NCI-H748 (cell line): ENCODE measurements around the gene SMIM3.

ENCODE experiments used
- DNase-seq: peaks from one replicate; lab custom pipeline; 2025; ENCODE audit not compliant: unreplicated experiment; lab: John Stamatoyannopoulos, UW

SMIM3 gene

GRCh38 chr5:150765011-150765798 is 13.4 kb upstream of the SMIM3 start:
- DNase-seq = no peak

GRCh38 chr5:150765799-150766169 is 12.8 kb upstream of the SMIM3 start:
- no peak for DNase-seq

GRCh38 chr5:150766251-150766650 is 12.3 kb upstream of the SMIM3 start:
- no peak for DNase-seq

- DNase-seq = no peak
Observed at GRCh38 chr5:150771034-150771795, 7.3 kb upstream of the SMIM3 start.

GRCh38 chr5:150774145-150774544 is 4.4 kb upstream of the SMIM3 start:
- no peak for DNase-seq

- DNase-seq = no peak
Observed at GRCh38 chr5:150777685-150778084, 872 bp upstream of the SMIM3 start.

- peak; percentile 60 for DNase-seq
Observed at GRCh38 chr5:150778088-150778516, 455 bp upstream of the SMIM3 start.

- DNase-seq = no peak
Observed at GRCh38 chr5:150779397-150780186, 1.0 kb downstream of the SMIM3 start.

- no peak for DNase-seq
Observed at GRCh38 chr5:150780187-150780692, 1.7 kb downstream of the SMIM3 start.

GRCh38 chr5:150780816-150781221 is 2.3 kb downstream of the SMIM3 start:
- DNase-seq = no peak

GRCh38 chr5:150781706-150782614 is 3.4 kb downstream of the SMIM3 start:
- no peak for DNase-seq

GRCh38 chr5:150782850-150783249 is 4.3 kb downstream of the SMIM3 start:
- DNase-seq = no peak

GRCh38 chr5:150783422-150783928 is 4.9 kb downstream of the SMIM3 start:
- peak; percentile 93 for DNase-seq

GRCh38 chr5:150785950-150786349 is 7.4 kb downstream of the SMIM3 start:
- no peak for DNase-seq

- DNase-seq = no peak
Observed at GRCh38 chr5:150786876-150787275, 8.3 kb downstream of the SMIM3 start.

- no peak for DNase-seq
Observed at GRCh38 chr5:150787656-150788055, 9.1 kb downstream of the SMIM3 start.

GRCh38 chr5:150788977-150789376 is 10.4 kb downstream of the SMIM3 start:
- DNase-seq = no peak

GRCh38 chr5:150789450-150789849 is 10.9 kb downstream of the SMIM3 start:
- DNase-seq = no peak

GRCh38 chr5:150789943-150790611 is 11.5 kb downstream of the SMIM3 start:
- DNase-seq = no peak

GRCh38 chr5:150791536-150791935 is 13.0 kb downstream of the SMIM3 start:
- DNase-seq = no peak
